Left renal cortex interstitium (tissue), 4 donors: ENCODE measurements around the gene NUPR1. TPM values are rescaled to one million over a fixed set of nuclear protein-coding genes. Genes with fewer than 3 reads are reported as not detected.
"Not testable (repeated sequence)": the region's sequence is repeated elsewhere in the genome, so short reads cannot be mapped to it uniquely, and the experiment has no call there.

Source experiments
- DNase-seq, 4 donors: peaks; one replicate each; pipeline ENCODE4 v3.0.0-alpha.2; 2013; ENCODE audit warnings: low read depth in 4 of 4, low spot score in 2 of 4, missing footprints in 1 of 4
- polyA plus RNA-seq, 4 donors: library from polyadenylated mRNA; unstranded; fragments of 120-200 nt; gene quantifications; one replicate each; pipeline ENCODE4 v1.2.1, GENCODE V29; 2013; ENCODE audit not compliant: insufficient read length in 4 of 4

NUPR1 gene
- polyA plus RNA-seq, 4 donors = 7.9 to 15.9 (median 13.4) TPM

GRCh38 chr16:28527985-28528384 lies 10.8 kb downstream of the NUPR1 start:
- no peak for DNase-seq

GRCh38 chr16:28527100-28527785 lies 11.5 kb downstream of the NUPR1 start:
- DNase-seq = not testable (repeated sequence)

GRCh38 chr16:28526201-28527099 lies 12.3 kb downstream of the NUPR1 start:
- no peak for DNase-seq

- DNase-seq = no peak
Observed at GRCh38 chr16:28524681-28525171, 14.0 kb downstream of the NUPR1 start.

GRCh38 chr16:28522792-28523191 lies 16.0 kb downstream of the NUPR1 start:
- DNase-seq = no peak

GRCh38 chr16:28521436-28521835 lies 17.3 kb downstream of the NUPR1 start:
- DNase-seq = no peak

GRCh38 chr16:28520672-28521071 lies 18.1 kb downstream of the NUPR1 start:
- DNase-seq = no peak

GRCh38 chr16:28514246-28514645 lies 24.5 kb downstream of the NUPR1 start:
- DNase-seq = no peak

- no peak for DNase-seq
Observed at GRCh38 chr16:28513484-28514181, 25.1 kb downstream of the NUPR1 start.

- no peak for DNase-seq
Observed at GRCh38 chr16:28511801-28512789, 26.7 kb downstream of the NUPR1 start.

GRCh38 chr16:28511031-28511430 lies 27.7 kb downstream of the NUPR1 start:
- DNase-seq = no peak

GRCh38 chr16:28505489-28506137 lies 33.2 kb downstream of the NUPR1 start:
- DNase-seq = no peak

- no peak for DNase-seq
Observed at GRCh38 chr16:28504707-28505404, 33.9 kb downstream of the NUPR1 start.

GRCh38 chr16:28503470-28504259 lies 35.1 kb downstream of the NUPR1 start:
- DNase-seq = no peak

- no peak for DNase-seq
Observed at GRCh38 chr16:28502290-28502689, 36.5 kb downstream of the NUPR1 start.

- DNase-seq = no peak
Observed at GRCh38 chr16:28501258-28502232, 37.2 kb downstream of the NUPR1 start.
